ENCODE measurements around the gene ZNF385C. TPM values are rescaled to one million over a fixed set of nuclear protein-coding genes. Genes with fewer than 3 reads are reported as not detected.

The ZNF385C gene
- total RNA-seq, 1 experiment from 2014 or later: 2.8 TPM

GRCh38 chr17:42005166-42005565, 93.1 kb downstream of the ZNF385C start:
- H3K23ac ChIP-seq (ENCODE audit: insufficient read length, low read depth, low read length): no peak overlapping the region
- H3K27ac ChIP-seq (ENCODE audit: insufficient read length, low read depth, low read length): no peak overlapping the region
- peaks cover 27 to 54% (median 36%) of the 10 kb centered on the region in 3 experiments; a peak in 6 of 7 replicates for H3K36me3 Mint-ChIP-seq (ENCODE audit: insufficient read depth in 1 of 3, low read depth in 3 of 3)

More at GRCh38 chr17:42005166-42005565, 93.1 kb downstream of the ZNF385C start:
- H3K9me3 Mint-ChIP-seq: no peaks in the 10 kb centered on the region
- Histone ChIP-seq H3K9ac (ENCODE audit: extremely low read depth, insufficient read length, low read length) (no peak overlapping the region), H3K79me1 (ENCODE audit: insufficient read depth, low read depth, low read length, poor library complexity, severe bottlenecking) (no peaks in the 10 kb centered on the region), H4K8ac (replicated peaks; ENCODE audit: insufficient read length, low read depth, low read length) (no peak overlapping the region), H3K9me3 (ENCODE audit: control insufficient read depth, low read depth, low read length) (no peaks in the 10 kb centered on the region), H3K23me2 (ENCODE audit: insufficient read length, low read depth, low read length, poor library complexity, severe bottlenecking) (no peaks in the 10 kb centered on the region), H3K14ac (ENCODE audit: insufficient read depth, low read length) (no peak overlapping the region), H2AK5ac (ENCODE audit: insufficient read length, low read length) (no peak overlapping the region), H2BK15ac (ENCODE audit: low read depth, low read length) (no peak overlapping the region), H4K20me1 (ENCODE audit: control insufficient read depth, insufficient read depth, insufficient read length) (no peaks in the 10 kb centered on the region), H3K79me2 (ENCODE audit: insufficient read depth, low read length) (peaks cover 19% of the 10 kb centered on the region; the same call in 1 of the 2 replicates), H4K91ac (ENCODE audit: insufficient read length, low read depth, low read length) (no peak overlapping the region), H3K27me3 (ENCODE audit: insufficient read depth, low read length) (no peaks in the 10 kb centered on the region), H3T11ph (ENCODE audit: low read length) (no peak overlapping the region), H4K5ac (ENCODE audit: insufficient read length, low read depth, low read length) (no peak overlapping the region), H2BK20ac (ENCODE audit: low read depth, low read length, poor library complexity, severe bottlenecking) (no peak overlapping the region), H3K4me2 (ENCODE audit: insufficient read depth, insufficient read length, low read length) (no peak overlapping the region), H3K4me1 (ENCODE audit: insufficient read depth, low read length) (no peaks in the 10 kb centered on the region), H2AFZ (ENCODE audit: low read length) (no peak overlapping the region), H3K4ac (ENCODE audit: low read depth, low read length) (no peak overlapping the region), H2BK120ac (ENCODE audit: low read depth, low read length, poor library complexity, severe bottlenecking) (no peak overlapping the region), H2BK5ac (ENCODE audit: insufficient read length, low read length) (no peak overlapping the region), H3K56ac (ENCODE audit: insufficient read length, low read depth, low read length) (no peak overlapping the region), H3K18ac (ENCODE audit: insufficient read length, low read depth, low read length) (no peak overlapping the region), H2BK12ac (ENCODE audit: insufficient read length, low read depth, low read length) (no peak overlapping the region)
- no peaks in the 10 kb centered on the region for H3K27me3 Mint-ChIP-seq (ENCODE audit: low read depth)
- H3K4me3 Mint-ChIP-seq: no peak overlapping the region
- peaks cover 11 to 14% of the 10 kb centered on the region in 2 experiments for H3K4me1 Mint-ChIP-seq
- no peak for DNase-seq
- WGBS (ENCODE audit: extremely low coverage, insufficient read length, low lambda C conversion rate): no CpG with 5 or more reads among the region's 1 CpG
- TF ChIP-seq CTCF (conservative IDR thresholded peaks at IDR 0.05): no peak
- peak overlapping the region in 1 of 3 experiments; percentile 74; a peak in 2 of 7 replicates for H3K27ac Mint-ChIP-seq

Data from H9 (cell line).